DND-41 (cell line): Measurements from ENCODE around the gene CNOT2.

Source experiments
- ATAC-seq: fragments of 200-7000 bp; cut with Tn5 transposase; 3 replicates; pipeline ENCODE4 v1.9.1; 2021; ENCODE audit warnings: low read depth; ENCODE audit not compliant: insufficient read depth
- DNase-seq: peaks from one replicate; pipeline ENCODE4 v3.0.0-alpha.2; 2020
- H2AFZ ChIP-seq: 2 replicates; pipeline ENCODE4 v1.6.0; 2012; ENCODE audit warnings: low read depth, low read length
- H3K27ac ChIP-seq: 2 replicates; pipeline ENCODE4 v1.5.1; 2012; ENCODE audit warnings: low read length, inconsistent platforms
- H3K27me3 ChIP-seq: fragments of 200-600 bp; sonication (generic); 2 replicates; pipeline ENCODE4 v1.6.0; 2012; ENCODE audit warnings: low read length, mild to moderate bottlenecking, inconsistent platforms; ENCODE audit not compliant: insufficient read depth, poor library complexity
- H3K36me3 ChIP-seq: 2 replicates; pipeline ENCODE4 v1.5.1; 2012; ENCODE audit warnings: low read length, inconsistent platforms; ENCODE audit not compliant: insufficient read depth
- H3K4me1 ChIP-seq: 2 replicates; pipeline ENCODE4 v1.5.1; 2012; ENCODE audit warnings: mild to moderate bottlenecking, low read length; ENCODE audit not compliant: insufficient read depth
- H3K4me2 ChIP-seq: 2 replicates; pipeline ENCODE4 v1.6.0; 2012; ENCODE audit warnings: mild to moderate bottlenecking, moderate library complexity, low read length, inconsistent platforms; ENCODE audit not compliant: insufficient read depth
- H3K4me3 ChIP-seq, 2 experiments: fragments of 200-600 bp in 1 of 2; shearing (Covaris generic) in 1 of 2; 2 replicates each; pipeline ENCODE4 v1.5.1; 2012 to 2016; ENCODE audit warnings: inconsistent platforms in 2 of 2, low read length in 2 of 2, mild to moderate bottlenecking in 2 of 2, low read depth in 1 of 2, moderate library complexity in 1 of 2
- H3K79me2 ChIP-seq: 2 replicates; pipeline ENCODE4 v1.6.0; 2012; ENCODE audit warnings: low read length, inconsistent platforms; ENCODE audit not compliant: insufficient read depth
- H3K9ac ChIP-seq: 2 replicates; pipeline ENCODE4 v1.6.0; 2012; ENCODE audit warnings: low read depth, mild to moderate bottlenecking, inconsistent platforms, low read length, moderate library complexity
- H3K9me3 ChIP-seq: 2 replicates; pipeline ENCODE4 v1.5.1; 2012; ENCODE audit warnings: low read length, moderate library complexity, mild to moderate bottlenecking, inconsistent platforms; ENCODE audit not compliant: insufficient read depth, severe bottlenecking
- H4K20me1 ChIP-seq: 2 replicates; pipeline ENCODE4 v1.6.0; 2012; ENCODE audit warnings: low read length; ENCODE audit not compliant: insufficient read depth
- EZH2 ChIP-seq: IDR thresholded peaks from 3 replicates; pipeline ENCODE4 v1.6.1; 2012; ENCODE audit warnings: borderline replicate concordance, low read depth, mild to moderate bottlenecking, moderate library complexity, low read length, inconsistent platforms; ENCODE audit not compliant: severe bottlenecking
- TF ChIP-seq, protein P1 (sequence below): IDR thresholded peaks from 2 replicates; pipeline ENCODE4 v1.5.1; 2012; ENCODE audit warnings: borderline replicate concordance, low read length, moderate library complexity, mild to moderate bottlenecking; ENCODE audit not compliant: poor library complexity, severe bottlenecking; ENCODE audit errors: extremely low read depth

CNOT2 gene

DNA sequence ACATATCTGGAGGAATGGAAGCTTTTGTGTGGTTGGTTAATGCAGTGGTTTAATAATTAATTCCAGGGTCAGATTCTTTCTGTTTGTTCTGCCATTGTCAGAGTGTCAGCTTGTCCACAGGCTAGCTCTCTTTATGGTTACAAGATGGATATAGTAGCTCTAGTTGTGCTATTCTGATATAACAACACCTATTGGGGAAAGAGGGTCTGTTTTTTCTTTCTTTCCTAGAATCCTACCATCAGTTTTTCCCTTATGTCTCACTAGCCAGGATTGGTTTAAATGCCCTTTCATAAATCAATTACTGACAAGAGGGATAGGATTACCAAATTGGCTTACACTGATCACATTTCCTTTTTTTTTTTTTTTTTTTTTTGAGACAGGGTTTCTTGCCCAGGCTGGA is 27.8 kb downstream of the CNOT2 start:
- no peak overlapping the region for H3K27ac ChIP-seq
- H3K79me2 ChIP-seq: peaks cover 100% of the 10 kb centered on the region

DNA sequence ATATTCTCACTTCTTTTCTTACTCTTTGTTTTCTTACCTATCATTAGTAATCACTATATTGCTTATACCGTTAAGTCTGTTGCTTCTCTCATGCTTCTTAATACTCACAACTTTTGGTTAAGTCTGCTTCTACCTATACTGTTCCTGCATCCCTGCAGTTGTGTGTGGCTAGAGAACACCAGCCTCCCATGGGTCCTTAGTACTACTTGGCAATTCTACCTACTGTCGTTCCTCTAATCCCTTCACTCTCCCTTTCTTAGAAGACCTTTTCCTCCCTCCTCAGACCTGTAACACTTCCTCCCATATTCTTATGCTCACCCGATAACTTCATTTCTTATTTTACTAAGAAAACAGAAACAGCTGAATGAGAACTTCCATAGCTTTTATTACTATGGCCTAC is 29.3 kb downstream of the CNOT2 start:
- H3K9me3 ChIP-seq: no peaks in the 10 kb centered on the region
- no peak overlapping the region for H3K4me2 ChIP-seq
- no peaks in the 10 kb centered on the region for H3K4me1 ChIP-seq
- no peak overlapping the region for H3K9ac ChIP-seq
- no peak overlapping the region for H3K4me3 ChIP-seq
- no peaks in the 10 kb centered on the region; the same call in 1 of the 2 replicates for H3K36me3 ChIP-seq
- H3K27ac ChIP-seq: no peak overlapping the region
- no peaks in the 10 kb centered on the region for H3K27me3 ChIP-seq
- ATAC-seq (no peak), DNase-seq (no peak)
- TF ChIP-seq, protein P1, sequence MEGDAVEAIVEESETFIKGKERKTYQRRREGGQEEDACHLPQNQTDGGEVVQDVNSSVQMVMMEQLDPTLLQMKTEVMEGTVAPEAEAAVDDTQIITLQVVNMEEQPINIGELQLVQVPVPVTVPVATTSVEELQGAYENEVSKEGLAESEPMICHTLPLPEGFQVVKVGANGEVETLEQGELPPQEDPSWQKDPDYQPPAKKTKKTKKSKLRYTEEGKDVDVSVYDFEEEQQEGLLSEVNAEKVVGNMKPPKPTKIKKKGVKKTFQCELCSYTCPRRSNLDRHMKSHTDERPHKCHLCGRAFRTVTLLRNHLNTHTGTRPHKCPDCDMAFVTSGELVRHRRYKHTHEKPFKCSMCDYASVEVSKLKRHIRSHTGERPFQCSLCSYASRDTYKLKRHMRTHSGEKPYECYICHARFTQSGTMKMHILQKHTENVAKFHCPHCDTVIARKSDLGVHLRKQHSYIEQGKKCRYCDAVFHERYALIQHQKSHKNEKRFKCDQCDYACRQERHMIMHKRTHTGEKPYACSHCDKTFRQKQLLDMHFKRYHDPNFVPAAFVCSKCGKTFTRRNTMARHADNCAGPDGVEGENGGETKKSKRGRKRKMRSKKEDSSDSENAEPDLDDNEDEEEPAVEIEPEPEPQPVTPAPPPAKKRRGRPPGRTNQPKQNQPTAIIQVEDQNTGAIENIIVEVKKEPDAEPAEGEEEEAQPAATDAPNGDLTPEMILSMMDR: no peak
- TF ChIP-seq EZH2: no peak
- peaks cover 100% of the 10 kb centered on the region for H3K79me2 ChIP-seq
- peaks cover 87% of the 10 kb centered on the region for H4K20me1 ChIP-seq
- no peak overlapping the region for H2AFZ ChIP-seq

More for the DNA sequence above, 27.8 kb downstream of the CNOT2 start:
- ATAC-seq: no peak
- Histone ChIP-seq H3K4me1 (no peaks in the 10 kb centered on the region), H3K4me3 (no peak overlapping the region), H3K27me3 (no peaks in the 10 kb centered on the region), H4K20me1 (peaks cover 88% of the 10 kb centered on the region), H3K36me3 (no peaks in the 10 kb centered on the region; the same call in 1 of the 2 replicates), H2AFZ (no peak overlapping the region), H3K4me2 (no peak overlapping the region), H3K9ac (no peak overlapping the region), H3K9me3 (no peaks in the 10 kb centered on the region)
- DNase-seq: no peak
- TF ChIP-seq, protein P1: no peak
- no peak for TF ChIP-seq EZH2

DNA sequence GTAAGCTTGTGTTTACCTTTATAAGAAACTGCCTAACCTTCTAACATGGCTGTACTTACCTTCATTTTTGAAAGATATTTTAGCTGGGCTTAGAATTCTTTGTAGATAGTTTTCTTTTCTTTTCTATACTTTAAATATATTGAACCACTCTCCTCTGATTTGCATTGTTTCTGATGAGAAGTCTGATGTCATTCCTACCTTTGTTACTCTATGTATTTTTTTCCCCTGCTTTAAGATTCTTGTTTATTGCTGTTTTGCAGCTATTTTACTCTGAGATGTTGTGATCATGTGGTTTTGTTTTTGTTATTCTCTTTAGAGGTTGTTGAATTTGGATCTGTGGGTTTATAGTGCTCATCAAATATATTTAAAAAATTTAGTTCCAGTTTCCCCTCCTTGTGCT is 31.8 kb downstream of the CNOT2 start:
- Histone ChIP-seq H3K27me3 (no peaks in the 10 kb centered on the region), H3K4me2 (no peak overlapping the region), H3K4me1 (no peaks in the 10 kb centered on the region), H2AFZ (no peak overlapping the region), H3K4me3 (no peak overlapping the region), H3K79me2 (peaks cover 100% of the 10 kb centered on the region), H3K36me3 (peaks cover 11% of the 10 kb centered on the region; the same call in 1 of the 2 replicates), H3K27ac (no peak overlapping the region), H4K20me1 (peaks cover 64% of the 10 kb centered on the region), H3K9me3 (no peaks in the 10 kb centered on the region), H3K9ac (no peak overlapping the region)
- DNase-seq (no peak), ATAC-seq (no peak)
- TF ChIP-seq, protein P1: no peak
- TF ChIP-seq EZH2: no peak

DNA sequence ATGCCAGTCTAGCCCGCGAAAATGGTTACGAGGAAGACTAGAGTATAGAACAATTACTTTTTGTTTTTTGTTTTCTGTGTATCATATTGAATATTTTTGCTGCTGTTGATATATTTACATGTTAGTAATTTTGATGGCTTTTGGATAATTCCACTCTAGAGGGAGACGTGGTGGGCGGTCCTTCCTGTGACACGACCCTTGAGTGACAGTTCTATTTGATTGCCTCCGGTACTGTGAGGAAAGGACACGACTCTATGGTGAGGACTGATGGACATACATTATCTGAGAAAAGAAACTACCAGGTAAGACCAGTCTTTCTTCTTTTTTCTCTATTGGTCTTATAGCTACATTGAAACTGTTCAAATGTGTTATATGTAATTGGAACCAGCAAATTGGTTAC is 34.7 kb downstream of the CNOT2 start:
- Histone ChIP-seq H3K27ac (no peak overlapping the region), H3K36me3 (peaks cover 16% of the 10 kb centered on the region; the same call in 1 of the 2 replicates), H3K9ac (no peak overlapping the region), H2AFZ (no peak overlapping the region), H3K79me2 (peaks cover 99% of the 10 kb centered on the region), H3K4me2 (no peak overlapping the region), H4K20me1 (peaks cover 46% of the 10 kb centered on the region), H3K27me3 (no peaks in the 10 kb centered on the region), H3K9me3 (no peaks in the 10 kb centered on the region), H3K4me3 (no peak overlapping the region), H3K4me1 (no peaks in the 10 kb centered on the region)
- ATAC-seq (no peak), DNase-seq (no peak)
- TF ChIP-seq, protein P1: no peak
- TF ChIP-seq EZH2: no peak
